SK-N-MC (cell line): ENCODE results near the gene STYXL1.

Experiments
- EZH2 ChIP-seq: fragments of 200-600 bp; sonication (generic); IDR thresholded peaks from one replicate; pipeline ENCODE4 v1.6.1; 2017; ENCODE audit warnings: antibody characterized with exemption
- POLR2AphosphoS5 ChIP-seq: IDR thresholded peaks from 2 replicates; pipeline ENCODE4 v1.6.1; 2012; ENCODE audit warnings: mild to moderate bottlenecking, low read depth, low read length, borderline replicate concordance

- TF ChIP-seq EZH2 (no peak), POLR2AphosphoS5 (no peak)
Measured at GRCh38 chr7:75968012-75968411, 79.8 kb downstream of the STYXL1 start.
